GM21529 (cell line): ENCODE data around the gene MALL.
A peak's percentile ranks its signal among the peaks of the same experiment; 100 is the strongest.
"Not testable (repeated sequence)": the region's sequence is repeated elsewhere in the genome, so short reads cannot be mapped to it uniquely, and the experiment has no call there.

ENCODE experiments used
- ATAC-seq: cut with Tn5 transposase; IDR thresholded peaks from one replicate; pipeline ENCODE4 v1.9.1; 2021; ENCODE audit not compliant: unreplicated experiment

Gene MALL

GRCh38 chr2:110115291-110116032 lies at the start of gene MALL:
TSS of gene MALL (minus strand) at chr2:110115822. CDS start at chr2:110115792, 30 bp downstream.
- no peak for ATAC-seq

DNA sequence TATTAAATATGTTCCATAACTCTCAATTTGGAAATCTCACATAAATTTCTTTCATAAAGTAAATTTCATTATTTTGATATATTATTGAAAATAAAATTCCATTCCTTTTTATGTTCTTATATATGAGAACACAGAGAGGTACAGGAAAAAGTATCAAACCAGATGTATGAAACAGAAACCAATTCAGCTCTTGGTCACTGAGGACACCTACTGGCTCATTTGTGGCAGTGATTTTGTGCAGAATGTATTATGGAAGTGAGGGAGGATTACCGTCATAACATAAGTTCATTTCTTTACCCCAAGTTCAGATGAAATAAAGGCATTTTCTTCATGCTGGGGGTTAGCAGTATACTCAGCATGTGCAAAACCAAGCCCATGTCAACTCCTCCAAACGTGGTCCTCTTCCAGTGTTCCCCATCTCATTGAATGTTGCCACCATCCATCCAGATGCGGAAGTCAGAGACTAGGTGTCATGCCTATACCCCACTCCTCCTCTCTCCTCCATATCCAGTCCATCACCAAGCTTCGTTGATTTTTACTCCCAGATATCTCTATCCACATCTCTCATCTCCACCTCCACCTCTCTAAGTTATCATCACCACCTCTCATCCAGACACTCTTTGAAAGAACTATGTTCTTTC lies 41.7 kb upstream of the MALL start:
- ATAC-seq, result peak; percentile 82

DNA sequence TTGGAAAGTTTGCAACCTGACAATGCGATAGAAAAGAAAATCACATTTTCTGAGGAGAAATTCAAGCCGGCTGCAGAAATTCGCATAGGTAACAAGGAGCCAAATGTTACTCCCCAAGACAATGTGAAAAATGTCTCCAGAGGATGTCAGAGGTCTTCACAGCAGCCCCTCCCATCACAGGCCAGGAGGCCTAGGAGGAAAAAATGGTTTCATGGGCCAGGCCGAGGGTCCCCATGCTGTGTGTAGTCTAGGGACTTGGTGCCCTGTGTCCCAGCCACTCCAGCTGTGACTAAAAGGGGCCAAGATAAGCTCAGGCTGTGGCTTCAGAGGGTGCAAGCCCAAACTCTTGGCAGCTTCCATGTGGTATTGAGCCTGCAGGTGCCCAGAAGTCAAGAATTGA lies 39.2 kb upstream of the MALL start:
- ATAC-seq, result not testable (repeated sequence)

DNA sequence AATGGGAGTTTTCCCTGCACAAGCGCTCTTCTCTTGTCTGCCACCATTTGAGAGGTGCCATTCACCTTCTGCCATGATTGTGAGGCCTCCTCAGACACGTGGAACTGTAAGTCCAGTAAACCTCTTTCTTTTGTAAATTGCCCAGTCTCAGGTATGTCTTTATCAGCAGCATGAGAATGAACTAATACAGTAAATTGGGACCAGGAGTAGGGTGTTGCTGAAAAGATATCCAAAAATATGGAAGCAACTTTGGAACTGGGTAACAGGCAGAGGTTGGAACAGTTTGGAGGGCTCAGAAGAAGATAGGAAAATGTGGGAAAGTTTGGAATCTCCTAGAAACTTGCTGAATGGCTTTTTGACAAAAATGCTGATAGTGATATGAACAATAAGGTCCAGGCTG lies 38.6 kb upstream of the MALL start:
- not testable (repeated sequence) for ATAC-seq

DNA sequence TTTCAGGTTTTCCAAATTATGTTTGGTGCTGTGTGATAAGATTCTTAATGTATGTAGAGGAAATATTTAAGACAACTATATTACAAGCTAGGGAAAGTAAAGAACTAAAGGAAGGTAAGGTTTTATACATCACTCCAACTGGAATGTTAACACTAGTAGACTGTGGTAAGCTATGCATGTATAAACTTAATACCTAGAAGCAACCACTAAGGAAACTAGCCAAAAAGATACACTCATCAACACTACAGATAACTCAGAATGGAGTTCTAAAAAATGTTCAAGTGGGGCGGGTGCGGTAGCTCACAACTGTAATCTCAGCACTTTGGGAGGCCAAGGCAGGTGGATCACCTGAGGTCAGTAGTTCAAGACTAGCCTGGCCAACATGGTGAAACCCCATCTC lies 37.8 kb upstream of the MALL start:
- ATAC-seq, result no peak

- no peak for ATAC-seq
These were observed 37.3 kb upstream of the MALL start for GRCh38 chr2:110152943-110153342.

- no peak for ATAC-seq
These were observed 34.0 kb upstream of the MALL start for GRCh38 chr2:110149330-110150220.

- no peak for ATAC-seq
These were observed 31.3 kb upstream of the MALL start for GRCh38 chr2:110146945-110147332.

GRCh38 chr2:110146183-110146944 lies 30.7 kb upstream of the MALL start:
- no peak for ATAC-seq

DNA sequence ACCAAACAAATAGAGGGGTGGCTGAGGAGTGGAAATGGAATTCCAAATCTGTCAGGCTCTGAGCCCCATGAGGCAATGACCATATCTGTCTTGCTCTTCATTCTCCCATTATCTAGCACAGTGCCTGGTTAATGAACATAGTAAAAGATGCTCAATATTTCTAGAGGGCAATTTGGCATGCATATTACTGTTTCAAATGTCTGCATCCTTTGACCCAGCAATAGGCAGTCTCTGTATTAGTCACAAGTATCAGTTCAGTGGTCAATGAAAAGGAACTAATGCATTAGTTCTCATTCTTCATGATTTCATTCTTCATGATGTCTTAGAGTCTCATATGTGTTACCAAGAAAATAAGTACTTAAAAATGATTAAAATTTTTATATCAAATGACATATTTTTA lies 28.4 kb upstream of the MALL start:
- ATAC-seq, result no peak

GRCh38 chr2:110140401-110140800 lies 24.8 kb upstream of the MALL start:
- ATAC-seq, result no peak

DNA sequence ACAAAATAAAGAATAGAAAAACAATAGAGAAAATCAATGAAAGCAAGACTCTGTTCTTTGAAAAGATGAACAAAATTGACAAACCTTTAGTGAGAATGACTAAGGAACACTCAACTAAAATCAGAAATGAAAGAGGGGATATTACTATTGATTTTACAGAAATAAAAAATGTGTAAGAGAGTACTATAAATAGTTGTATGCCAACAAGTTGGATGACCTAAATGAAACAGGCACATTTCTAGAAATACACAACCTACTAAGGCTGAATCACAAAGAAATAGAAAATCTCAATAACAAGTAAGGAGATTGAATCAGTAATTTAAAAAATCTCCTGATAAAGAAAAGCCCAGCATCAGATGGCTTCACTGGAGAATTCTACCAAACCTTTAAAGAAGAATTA lies 18.4 kb upstream of the MALL start:
- ATAC-seq, result no peak

DNA sequence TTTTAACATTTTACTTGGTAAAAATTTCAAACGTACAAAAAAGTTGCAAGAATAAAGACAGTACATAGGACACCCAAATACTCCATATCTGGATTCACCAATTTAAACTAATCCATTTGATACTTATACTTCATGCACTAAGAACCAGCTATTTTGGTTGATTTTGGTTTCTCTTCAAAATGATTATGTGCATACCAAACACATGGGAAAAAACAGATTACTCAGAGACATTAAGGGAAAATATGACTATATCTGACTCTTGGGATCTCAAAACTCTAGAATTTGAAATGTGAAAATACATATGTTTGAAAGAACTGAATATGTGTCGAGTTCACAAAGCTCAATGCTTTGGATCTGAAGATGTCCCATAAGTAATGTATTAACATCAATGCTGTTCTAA lies 15.5 kb upstream of the MALL start:
- no peak for ATAC-seq

DNA sequence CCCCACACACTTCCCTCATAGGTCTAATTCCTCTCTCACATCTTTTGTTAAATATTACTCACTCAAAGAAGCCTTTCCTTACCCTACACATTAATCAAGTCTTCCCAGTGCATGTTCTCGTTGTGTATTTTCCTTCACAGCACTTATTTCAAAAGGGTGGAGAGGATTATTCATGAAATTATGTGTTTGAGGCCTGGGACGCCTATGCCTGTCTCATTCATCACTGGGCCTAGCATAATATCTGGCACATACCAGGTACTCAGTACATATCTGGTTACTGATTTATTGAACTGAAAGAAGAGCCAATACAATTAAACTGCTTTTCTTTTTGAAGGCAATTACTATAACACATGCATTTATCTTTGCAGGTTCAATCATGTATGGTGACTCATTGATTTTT lies 15.1 kb upstream of the MALL start:
- ATAC-seq, result no peak

DNA sequence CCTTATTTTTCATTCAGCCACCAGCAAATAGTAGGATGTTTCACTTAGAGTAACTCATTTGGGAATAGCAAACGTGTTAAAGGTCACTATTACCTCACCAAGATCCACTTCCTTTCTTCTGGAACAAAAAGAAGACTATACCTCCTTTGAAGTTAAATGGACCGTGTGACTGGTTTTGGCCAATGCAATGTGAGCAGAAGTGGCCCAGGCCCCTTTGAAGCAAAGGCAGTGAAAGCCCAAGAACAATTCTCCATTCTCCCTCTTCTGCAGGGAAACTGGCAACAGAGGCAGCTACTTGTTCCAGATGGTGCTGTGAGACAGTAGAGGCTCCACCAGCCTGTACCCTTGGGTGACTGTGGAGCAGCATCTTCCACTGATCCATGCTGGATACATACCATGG lies 11.3 kb upstream of the MALL start:
- ATAC-seq, result no peak

GRCh38 chr2:110126086-110126773 lies 10.6 kb upstream of the MALL start:
- no peak for ATAC-seq

GRCh38 chr2:110124939-110125691 lies 9.5 kb upstream of the MALL start:
- ATAC-seq, result no peak

DNA sequence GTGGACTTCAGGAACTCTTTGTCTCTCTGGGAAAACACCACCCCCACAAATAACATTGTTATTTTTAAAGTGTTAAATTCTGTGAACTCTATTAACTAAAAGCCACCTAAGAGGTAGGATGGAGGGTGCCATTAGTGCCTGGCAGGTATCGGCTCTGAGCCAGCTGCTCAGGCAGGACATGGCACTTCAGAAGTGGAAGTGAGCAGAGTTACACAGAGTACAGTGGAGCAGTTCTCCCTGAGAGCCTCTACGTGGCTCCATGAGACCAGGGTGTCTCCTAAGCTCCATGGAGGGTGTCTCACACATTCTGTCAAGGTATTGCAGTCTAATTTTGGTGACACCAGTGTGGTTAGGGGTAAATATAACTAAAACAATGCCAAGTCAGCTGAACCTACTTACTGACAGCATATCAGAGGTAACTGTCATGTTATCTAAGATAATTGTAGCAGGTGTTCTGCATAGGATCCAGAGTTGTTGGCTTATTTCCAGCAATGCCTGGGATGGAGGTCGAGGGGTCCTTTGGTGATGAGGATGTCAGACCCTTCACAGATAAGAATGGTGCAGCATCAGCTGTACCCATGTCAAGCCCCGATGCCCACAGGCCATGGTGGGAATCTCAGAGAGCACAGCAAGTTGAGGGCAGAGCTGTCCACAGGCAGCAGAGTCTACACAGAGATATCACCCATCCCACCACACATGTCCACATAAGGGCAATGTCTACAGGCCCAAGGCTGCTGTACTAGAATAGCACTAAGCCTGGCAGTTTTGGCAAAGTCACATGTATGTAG lies 8.6 kb upstream of the MALL start:
- ATAC-seq, result no peak

GRCh38 chr2:110121592-110121991 lies 6.0 kb upstream of the MALL start:
- ATAC-seq, result no peak
